Neuronal stem cell (in vitro differentiated cells): ENCODE results near the gene PIK3C2G. TPM values are rescaled to one million over a fixed set of nuclear protein-coding genes. Genes with fewer than 3 reads are reported as not detected.

ENCODE experiments used
- DNase-seq: peaks from one replicate; pipeline ENCODE4 v3.0.0-alpha.2; 2013; ENCODE audit warnings: low spot score
- H2AFZ ChIP-seq: one replicate; pipeline ENCODE4 v1.6.1; 2013; ENCODE audit warnings: mild to moderate bottlenecking, low read length, inconsistent platforms
- H2AK5ac ChIP-seq: 2 replicates; pipeline ENCODE4 v1.6.1; 2013; ENCODE audit warnings: low read depth, mild to moderate bottlenecking, inconsistent platforms, low read length, moderate library complexity, mixed read lengths
- H2BK120ac ChIP-seq: 2 replicates; pipeline ENCODE4 v1.6.1; 2013; ENCODE audit warnings: low read depth, mild to moderate bottlenecking, inconsistent platforms, low read length, moderate library complexity, mixed read lengths
- H2BK12ac ChIP-seq: one replicate; pipeline ENCODE4 v1.6.1; 2013; ENCODE audit warnings: low read length, inconsistent platforms
- H2BK15ac ChIP-seq: 2 replicates; pipeline ENCODE4 v1.6.1; 2013; ENCODE audit warnings: mild to moderate bottlenecking, low read length, inconsistent platforms, mixed read lengths
- H2BK5ac ChIP-seq: one replicate; pipeline ENCODE4 v1.6.1; 2013; ENCODE audit warnings: inconsistent platforms, mild to moderate bottlenecking, low read length, moderate library complexity
- H3K14ac ChIP-seq: one replicate; pipeline ENCODE4 v1.6.1; 2013; ENCODE audit warnings: low read length, inconsistent platforms
- H3K18ac ChIP-seq: 2 replicates; pipeline ENCODE4 v1.6.1; 2013; ENCODE audit warnings: low read length, inconsistent platforms
- H3K23ac ChIP-seq: 2 replicates; pipeline ENCODE4 v1.6.1; 2013; ENCODE audit warnings: low read depth, mild to moderate bottlenecking, mixed read lengths, low read length, inconsistent platforms; ENCODE audit not compliant: poor library complexity
- H3K27ac ChIP-seq: replicated peaks from 3 replicates; pipeline ENCODE4 v1.5.1; 2013; ENCODE audit warnings: low read length, inconsistent platforms
- H3K27me3 ChIP-seq, 3 experiments: 2 replicates each; pipeline ENCODE4 v1.6.1; 2013; ENCODE audit warnings: low read length in 3 of 3, mild to moderate bottlenecking in 2 of 3, inconsistent platforms in 1 of 3, low read depth in 1 of 3, mixed read lengths in 1 of 3, moderate library complexity in 1 of 3; ENCODE audit not compliant: control insufficient read depth in 3 of 3, insufficient read depth in 3 of 3
- H3K36me3 ChIP-seq, 2 donors: replicated peaks in 1 of 2; 2 replicates each; pipeline ENCODE4 v1.6.1; 2013; ENCODE audit warnings: low read length in 2 of 2; ENCODE audit not compliant: control insufficient read depth in 2 of 2, insufficient read depth in 2 of 2
- H3K4ac ChIP-seq: 2 replicates; pipeline ENCODE4 v1.6.1; 2013; ENCODE audit warnings: inconsistent platforms, mild to moderate bottlenecking, low read length, moderate library complexity
- H3K4me1 ChIP-seq, 2 donors: 1 replicate in 1 of 2; 2 replicates in 1 of 2; pipeline ENCODE4 v1.6.1; 2013; ENCODE audit warnings: low read length in 2 of 2, low read depth in 1 of 2; ENCODE audit not compliant: control insufficient read depth in 2 of 2, insufficient read depth in 1 of 2
- H3K4me2 ChIP-seq: one replicate; pipeline ENCODE4 v1.6.1; 2013; ENCODE audit warnings: mild to moderate bottlenecking, low read length, inconsistent platforms; ENCODE audit not compliant: insufficient read depth, poor library complexity, severe bottlenecking
- H3K4me3 ChIP-seq, 2 donors: 2 replicates each; pipeline ENCODE4 v1.5.1; 2013; ENCODE audit warnings: low read length in 2 of 2, mild to moderate bottlenecking in 2 of 2, inconsistent platforms in 1 of 2, moderate library complexity in 1 of 2
- H3K79me1 ChIP-seq: one replicate; pipeline ENCODE4 v1.6.1; 2013; ENCODE audit warnings: low read depth, mild to moderate bottlenecking, inconsistent platforms, low read length, moderate library complexity
- H3K9ac ChIP-seq: one replicate; pipeline ENCODE4 v1.6.1; 2013; ENCODE audit warnings: mild to moderate bottlenecking, low read depth, low read length, inconsistent platforms; ENCODE audit not compliant: poor library complexity
- H3K9me3 ChIP-seq, 2 donors: replicated peaks in 1 of 2; 2 replicates each; pipeline versions ENCODE3 to v1.6.1; 2013; ENCODE audit warnings: low read length in 2 of 2, mild to moderate bottlenecking in 2 of 2, inconsistent platforms in 1 of 2, low read depth in 1 of 2, mixed read lengths in 1 of 2, moderate library complexity in 1 of 2; ENCODE audit not compliant: control insufficient read depth in 2 of 2, insufficient read depth in 1 of 2
- H4K8ac ChIP-seq: one replicate; pipeline ENCODE4 v1.6.1; 2013; ENCODE audit warnings: low read depth, mild to moderate bottlenecking, inconsistent platforms, low read length, moderate library complexity
- H4K91ac ChIP-seq: one replicate; pipeline ENCODE4 v1.6.1; 2013; ENCODE audit warnings: low read length, low read depth, mild to moderate bottlenecking, inconsistent platforms; ENCODE audit not compliant: poor library complexity
- WGBS, 2 donors: extraction: QIAGEN DNeasy Blood & Tissue Kit; methylation state at CpG; one replicate each; pipeline ENCODE4 v1.1.7; 2013; ENCODE audit warnings: missing lambda C conversion rate in 2 of 2, mixed read lengths in 1 of 2; ENCODE audit not compliant: insufficient read length in 2 of 2, insufficient replicate concordance in 1 of 2; ENCODE audit errors: extremely low coverage in 2 of 2; 5-methylcytosine and 5-hydroxymethylcytosine counted together
- polyA plus RNA-seq, 2 experiments: library from polyadenylated mRNA; stranded (reverse); fragments of 200-250 nt; gene quantifications; one replicate each; pipeline ENCODE4 v1.2.3, GENCODE V29; 2013

PIK3C2G gene
- polyA plus RNA-seq (2013, experiment 1 of 2) = not detected
- not detected for polyA plus RNA-seq (2013, experiment 2 of 2)

GRCh38 chr12:18261273-18261672, at the start of gene PIK3C2G:
Gene PIK3C2G (plus strand): TSS chr12:18261518. CDS start chr12:18282082, 20,564 bp downstream.
- no peak within 1 kb of the TSS for H3K27ac ChIP-seq
- no peak within 1 kb of the TSS for H3K9ac ChIP-seq
- no peaks in the 10 kb centered on the region for H3K27me3 ChIP-seq
- H3K14ac ChIP-seq = no peak within 1 kb of the TSS
- no peaks in the 10 kb centered on the region for H3K79me1 ChIP-seq
- H4K91ac ChIP-seq = no peak within 1 kb of the TSS
- no peak within 1 kb of the TSS for H2BK120ac ChIP-seq
- H3K36me3 ChIP-seq = no peaks in the 10 kb centered on the region
- H3K4me2 ChIP-seq = no peak within 1 kb of the TSS
- no peak within 1 kb of the TSS for H3K4me3 ChIP-seq
- H2BK5ac ChIP-seq = no peak within 1 kb of the TSS
- H2AFZ ChIP-seq = peak within 1 kb of the TSS; percentile 69
- no CpG with 5 or more reads among the region's 7 CpGs for WGBS, 2 donors
- no peak within 1 kb of the TSS for H4K8ac ChIP-seq
- no peak within 1 kb of the TSS for H3K23ac ChIP-seq
- no peaks in the 10 kb centered on the region for H3K4me1 ChIP-seq
- no peak for DNase-seq
- no peak within 1 kb of the TSS for H2BK15ac ChIP-seq
- H3K4ac ChIP-seq = no peak within 1 kb of the TSS
- H2AK5ac ChIP-seq = no peak within 1 kb of the TSS
- H3K9me3 ChIP-seq = no peaks in the 10 kb centered on the region
- H2BK12ac ChIP-seq = no peak within 1 kb of the TSS
- H3K18ac ChIP-seq = no peak within 1 kb of the TSS

- Histone ChIP-seq H3K4me1 (no peaks in the 10 kb centered on the region), H2BK120ac (no peak overlapping the region), H4K91ac (no peak overlapping the region), H3K4ac (no peak overlapping the region), H3K79me1 (no peaks in the 10 kb centered on the region), H3K27me3 (no peaks in the 10 kb centered on the region), H4K8ac (no peak overlapping the region), H3K18ac (no peak overlapping the region), H2AK5ac (no peak overlapping the region), H3K27ac (no peak overlapping the region), H2BK12ac (no peak overlapping the region), H3K36me3 (no peaks in the 10 kb centered on the region), H3K9me3 (no peaks in the 10 kb centered on the region), H2BK15ac (no peak overlapping the region), H3K4me3 (no peak overlapping the region), H3K23ac (no peak overlapping the region), H3K14ac (no peak overlapping the region), H2AFZ (no peak overlapping the region), H3K4me2 (no peak overlapping the region), H3K9ac (no peak overlapping the region), H2BK5ac (no peak overlapping the region)
- DNase-seq = no peak
- WGBS, 2 donors = no CpG with 5 or more reads among the region's 1 CpG
These were observed 43.4 kb upstream of the PIK3C2G start for GRCh38 chr12:18217966-18218365.

- no CpG with 5 or more reads among the region's 4 CpGs for WGBS, 2 donors
- no peak overlapping the region for H3K14ac ChIP-seq
These were observed 39.6 kb upstream of the PIK3C2G start for GRCh38 chr12:18221726-18222125.

GRCh38 chr12:18222699-18223098, 38.6 kb upstream of the PIK3C2G start:
- Histone ChIP-seq H4K8ac (no peak overlapping the region), H3K9me3 (no peaks in the 10 kb centered on the region), H3K27ac (no peak overlapping the region), H3K4me1 (no peaks in the 10 kb centered on the region), H2AFZ (no peak overlapping the region), H4K91ac (no peak overlapping the region), H3K18ac (no peak overlapping the region), H2BK15ac (no peak overlapping the region), H3K23ac (no peak overlapping the region), H3K4me2 (no peak overlapping the region), H2BK5ac (no peak overlapping the region), H3K36me3 (no peaks in the 10 kb centered on the region), H3K14ac (no peak overlapping the region), H2BK120ac (no peak overlapping the region), H3K4me3 (no peak overlapping the region), H3K79me1 (no peaks in the 10 kb centered on the region), H2AK5ac (no peak overlapping the region), H3K9ac (no peak overlapping the region), H2BK12ac (no peak overlapping the region), H3K27me3 (no peaks in the 10 kb centered on the region), H3K4ac (no peak overlapping the region)
- WGBS, 2 donors = no CpG with 5 or more reads among the region's 1 CpG
- no peak for DNase-seq

More at GRCh38 chr12:18221726-18222125, 39.6 kb upstream of the PIK3C2G start:
- Histone ChIP-seq H4K91ac (no peak overlapping the region), H3K4me3 (no peak overlapping the region), H2BK15ac (no peak overlapping the region), H3K9ac (no peak overlapping the region), H2AFZ (peak overlapping the region; percentile 74), H4K8ac (no peak overlapping the region), H2BK120ac (no peak overlapping the region), H3K18ac (no peak overlapping the region), H3K36me3 (no peaks in the 10 kb centered on the region), H2AK5ac (no peak overlapping the region), H3K4me2 (no peak overlapping the region), H3K27ac (no peak overlapping the region), H3K79me1 (no peaks in the 10 kb centered on the region), H3K27me3 (no peaks in the 10 kb centered on the region), H2BK5ac (no peak overlapping the region), H3K4me1 (no peaks in the 10 kb centered on the region), H3K4ac (no peak overlapping the region), H3K9me3 (no peaks in the 10 kb centered on the region), H2BK12ac (no peak overlapping the region), H3K23ac (no peak overlapping the region)
- DNase-seq = no peak
